Spleen (tissue), 7 donors: ENCODE results near the gene CIAO2B.

Experiments used
- CTCF ChIP-seq, 11 experiments: fragments of 200-600 bp in 7 of 11; fragments of 450-650 bp in 4 of 11; sonication (generic) in 4 of 11; IDR thresholded peaks in 8 of 11; conservative IDR thresholded peaks in 3 of 11; 1 replicate in 7 of 11; 2 replicates in 4 of 11; pipeline versions ENCODE4 v1.4.0 to v1.8.0; 2016 to 2021; ENCODE audit warnings: antibody characterized with exemption in 11 of 11, inconsistent platforms in 4 of 11, mild to moderate bottlenecking in 1 of 11
- POLR2A ChIP-seq, 3 donors: fragments of 450-650 bp; IDR thresholded peaks; one replicate each; pipeline ENCODE4 v1.5.1; 2017; ENCODE audit warnings: antibody characterized with exemption in 3 of 3, mild to moderate bottlenecking in 1 of 3
- POLR2AphosphoS5 ChIP-seq, 3 donors: sonication (generic); formaldehyde crosslinking; IDR thresholded peaks; one replicate each; pipeline ENCODE4 v1.5.1; 2017; ENCODE audit warnings: antibody characterized with exemption in 3 of 3
- donor health status: DM: no; HTN: no; CAD: no; lungs with moderate emphysema.
- donor health status: DM: no; HTN: no; CAD: no.
- donor health status: DM: no; HTN: no; CAD: no.

- TF ChIP-seq CTCF (IDR thresholded peaks at IDR 0.05 in 8 of 11, conservative IDR thresholded peaks at IDR 0.05 in 3 of 11) (no peak), POLR2A (IDR thresholded peaks at IDR 0.05) (no peak), POLR2AphosphoS5 (IDR thresholded peaks at IDR 0.05) (no peak)
Observed at GRCh38 chr16:66904846-66905632, 29.2 kb downstream of the CIAO2B start.
